Neuronal stem cell (in vitro differentiated cells): Measurements from ENCODE around the gene TTC38.
A peak's percentile ranks its signal among the peaks of the same experiment; 100 is the strongest.
"Not testable (repeated sequence)": the region's sequence is repeated elsewhere in the genome, so short reads cannot be mapped to it uniquely, and the experiment has no call there.

Experiments
- DNase-seq: peaks from one replicate; pipeline ENCODE4 v3.0.0-alpha.2; 2013; ENCODE audit warnings: low spot score
- H2AFZ ChIP-seq: one replicate; pipeline ENCODE4 v1.6.1; 2013; ENCODE audit warnings: mild to moderate bottlenecking, low read length, inconsistent platforms
- H2AK5ac ChIP-seq: 2 replicates; pipeline ENCODE4 v1.6.1; 2013; ENCODE audit warnings: low read depth, mild to moderate bottlenecking, inconsistent platforms, low read length, moderate library complexity, mixed read lengths
- H2BK120ac ChIP-seq: 2 replicates; pipeline ENCODE4 v1.6.1; 2013; ENCODE audit warnings: low read depth, mild to moderate bottlenecking, inconsistent platforms, low read length, moderate library complexity, mixed read lengths
- H2BK12ac ChIP-seq: one replicate; pipeline ENCODE4 v1.6.1; 2013; ENCODE audit warnings: low read length, inconsistent platforms
- H2BK15ac ChIP-seq: 2 replicates; pipeline ENCODE4 v1.6.1; 2013; ENCODE audit warnings: mild to moderate bottlenecking, low read length, inconsistent platforms, mixed read lengths
- H2BK5ac ChIP-seq: one replicate; pipeline ENCODE4 v1.6.1; 2013; ENCODE audit warnings: inconsistent platforms, mild to moderate bottlenecking, low read length, moderate library complexity
- H3K14ac ChIP-seq: one replicate; pipeline ENCODE4 v1.6.1; 2013; ENCODE audit warnings: low read length, inconsistent platforms
- H3K18ac ChIP-seq: 2 replicates; pipeline ENCODE4 v1.6.1; 2013; ENCODE audit warnings: low read length, inconsistent platforms
- H3K23ac ChIP-seq: 2 replicates; pipeline ENCODE4 v1.6.1; 2013; ENCODE audit warnings: low read depth, mild to moderate bottlenecking, mixed read lengths, low read length, inconsistent platforms; ENCODE audit not compliant: poor library complexity
- H3K27ac ChIP-seq: replicated peaks from 3 replicates; pipeline ENCODE4 v1.5.1; 2013; ENCODE audit warnings: low read length, inconsistent platforms
- H3K27me3 ChIP-seq, 3 experiments: 2 replicates each; pipeline ENCODE4 v1.6.1; 2013; ENCODE audit warnings: low read length in 3 of 3, mild to moderate bottlenecking in 2 of 3, inconsistent platforms in 1 of 3, low read depth in 1 of 3, mixed read lengths in 1 of 3, moderate library complexity in 1 of 3; ENCODE audit not compliant: control insufficient read depth in 3 of 3, insufficient read depth in 3 of 3
- H3K36me3 ChIP-seq, 2 donors: replicated peaks in 1 of 2; 2 replicates each; pipeline ENCODE4 v1.6.1; 2013; ENCODE audit warnings: low read length in 2 of 2; ENCODE audit not compliant: control insufficient read depth in 2 of 2, insufficient read depth in 2 of 2
- H3K4ac ChIP-seq: 2 replicates; pipeline ENCODE4 v1.6.1; 2013; ENCODE audit warnings: inconsistent platforms, mild to moderate bottlenecking, low read length, moderate library complexity
- H3K4me1 ChIP-seq, 2 donors: 1 replicate in 1 of 2; 2 replicates in 1 of 2; pipeline ENCODE4 v1.6.1; 2013; ENCODE audit warnings: low read length in 2 of 2, low read depth in 1 of 2; ENCODE audit not compliant: control insufficient read depth in 2 of 2, insufficient read depth in 1 of 2
- H3K4me2 ChIP-seq: one replicate; pipeline ENCODE4 v1.6.1; 2013; ENCODE audit warnings: mild to moderate bottlenecking, low read length, inconsistent platforms; ENCODE audit not compliant: insufficient read depth, poor library complexity, severe bottlenecking
- H3K4me3 ChIP-seq, 2 donors: 2 replicates each; pipeline ENCODE4 v1.5.1; 2013; ENCODE audit warnings: low read length in 2 of 2, mild to moderate bottlenecking in 2 of 2, inconsistent platforms in 1 of 2, moderate library complexity in 1 of 2
- H3K79me1 ChIP-seq: one replicate; pipeline ENCODE4 v1.6.1; 2013; ENCODE audit warnings: low read depth, mild to moderate bottlenecking, inconsistent platforms, low read length, moderate library complexity
- H3K9ac ChIP-seq: one replicate; pipeline ENCODE4 v1.6.1; 2013; ENCODE audit warnings: mild to moderate bottlenecking, low read depth, low read length, inconsistent platforms; ENCODE audit not compliant: poor library complexity
- H3K9me3 ChIP-seq, 2 donors: replicated peaks in 1 of 2; 2 replicates each; pipeline versions ENCODE3 to v1.6.1; 2013; ENCODE audit warnings: low read length in 2 of 2, mild to moderate bottlenecking in 2 of 2, inconsistent platforms in 1 of 2, low read depth in 1 of 2, mixed read lengths in 1 of 2, moderate library complexity in 1 of 2; ENCODE audit not compliant: control insufficient read depth in 2 of 2, insufficient read depth in 1 of 2
- H4K8ac ChIP-seq: one replicate; pipeline ENCODE4 v1.6.1; 2013; ENCODE audit warnings: low read depth, mild to moderate bottlenecking, inconsistent platforms, low read length, moderate library complexity
- H4K91ac ChIP-seq: one replicate; pipeline ENCODE4 v1.6.1; 2013; ENCODE audit warnings: low read length, low read depth, mild to moderate bottlenecking, inconsistent platforms; ENCODE audit not compliant: poor library complexity
- WGBS, 2 donors: extraction: QIAGEN DNeasy Blood & Tissue Kit; methylation state at CpG; one replicate each; pipeline ENCODE4 v1.1.7; 2013; ENCODE audit warnings: missing lambda C conversion rate in 2 of 2, mixed read lengths in 1 of 2; ENCODE audit not compliant: insufficient read length in 2 of 2, insufficient replicate concordance in 1 of 2; ENCODE audit errors: extremely low coverage in 2 of 2; 5-methylcytosine and 5-hydroxymethylcytosine counted together

TTC38 gene

DNA sequence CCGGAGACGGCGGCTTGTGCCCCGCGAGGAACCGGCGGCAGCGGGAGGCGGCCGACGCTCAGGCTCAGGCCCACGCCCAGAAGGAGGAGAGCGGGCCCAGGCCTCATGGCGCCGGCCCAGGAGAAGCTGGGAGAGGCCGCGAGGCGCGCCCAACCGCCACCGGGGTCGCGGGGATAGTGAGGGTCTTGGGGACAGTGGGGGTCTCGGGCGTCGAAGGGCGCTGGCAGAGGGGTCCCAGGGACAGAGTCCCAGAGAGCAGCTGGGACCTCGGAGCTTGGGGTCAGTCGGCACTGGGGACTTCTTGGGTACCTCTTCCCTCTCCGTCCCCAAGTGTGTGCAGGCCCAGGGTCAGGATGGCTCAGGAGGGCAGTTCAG, 4.6 kb upstream of the TTC38 start, which contains the start of gene PKDREJ:
TSS of gene PKDREJ (minus strand) at position 128 of the 375 bp plus-strand sequence. CDS start at position 107, 21 bp downstream.
- peak within 1 kb of the TSS; percentile 24 for H2AK5ac ChIP-seq

GRCh38 chr22:46264520-46264919, 3.3 kb upstream of the TTC38 start:
- H4K91ac ChIP-seq, H2BK120ac ChIP-seq, H3K36me3 ChIP-seq, H2AFZ ChIP-seq, H3K4me1 ChIP-seq, DNase-seq, H3K23ac ChIP-seq, H3K79me1 ChIP-seq, H3K4ac ChIP-seq, H2BK12ac ChIP-seq, H3K18ac ChIP-seq, H4K8ac ChIP-seq, H2AK5ac ChIP-seq, H3K4me3 ChIP-seq, H3K14ac ChIP-seq, H3K4me2 ChIP-seq, H2BK5ac ChIP-seq, H3K27ac ChIP-seq, H3K9ac ChIP-seq, H2BK15ac ChIP-seq: not testable (repeated sequence)
- H3K9me3 ChIP-seq: peaks cover 28 to 63% of the 10 kb centered on the region in 2 donors
- WGBS, 2 donors: no CpG with 5 or more reads among the region's 6 CpGs
- H3K27me3 ChIP-seq: peaks cover 18 to 47% (median 39%) of the 10 kb centered on the region in 3 experiments

More for the DNA sequence above, 4.6 kb upstream of the TTC38 start, which contains the start of gene PKDREJ:
- Histone ChIP-seq H3K36me3 (no peaks in the 10 kb centered on the region), H2BK120ac (no peak within 1 kb of the TSS), H3K4me3 (peak within 1 kb of the TSS in 1 of 2 donors; percentile 64), H3K14ac (no peak within 1 kb of the TSS), H3K4me2 (peak within 1 kb of the TSS; percentile 64), H2BK5ac (no peak within 1 kb of the TSS), H4K91ac (no peak within 1 kb of the TSS), H3K79me1 (no peaks in the 10 kb centered on the region), H4K8ac (no peak within 1 kb of the TSS), H3K27me3 (peaks cover 18 to 52% (median 42%) of the 10 kb centered on the region in 3 experiments), H3K18ac (peak within 1 kb of the TSS; percentile 77), H3K4me1 (peaks cover 0 to 2% of the 10 kb centered on the region in 2 donors), H3K4ac (no peak within 1 kb of the TSS), H3K9me3 (peaks cover 33 to 74% of the 10 kb centered on the region in 2 donors), H2BK12ac (no peak within 1 kb of the TSS), H3K9ac (peak within 1 kb of the TSS; percentile 51), H2BK15ac (no peak within 1 kb of the TSS), H3K27ac (no peak within 1 kb of the TSS), H3K23ac (peak within 1 kb of the TSS; percentile 69), H2AFZ (no peak within 1 kb of the TSS)
- no peak for DNase-seq
- WGBS, 2 donors: no CpG with 5 or more reads among the region's 30 CpGs

- H2AFZ ChIP-seq, H3K4me1 ChIP-seq, H2BK5ac ChIP-seq, H3K27ac ChIP-seq, H3K18ac ChIP-seq, H3K4me3 ChIP-seq, H3K4ac ChIP-seq, H3K4me2 ChIP-seq, H3K14ac ChIP-seq, H3K9ac ChIP-seq, H4K91ac ChIP-seq, H2BK15ac ChIP-seq, H2AK5ac ChIP-seq, H3K36me3 ChIP-seq, H4K8ac ChIP-seq, H2BK120ac ChIP-seq, H2BK12ac ChIP-seq, H3K23ac ChIP-seq, H3K79me1 ChIP-seq, DNase-seq: not testable (repeated sequence)
- Histone ChIP-seq H3K9me3 (peaks cover 22 to 53% of the 10 kb centered on the region in 2 donors), H3K27me3 (peaks cover 18 to 39% (median 36%) of the 10 kb centered on the region in 3 experiments)
- WGBS, 2 donors: no CpG with 5 or more reads among the region's 4 CpGs
Observed at GRCh38 chr22:46265627-46266026, 2.2 kb upstream of the TTC38 start.

- Histone ChIP-seq H3K4me2 (no peak overlapping the region), H3K4me3 (no peak overlapping the region), H3K27me3 (peaks cover 0 to 10% (median 5%) of the 10 kb centered on the region in 3 experiments), H4K8ac (no peak overlapping the region), H2BK120ac (no peak overlapping the region), H4K91ac (no peak overlapping the region), H3K9ac (no peak overlapping the region), H3K9me3 (peaks cover 2 to 20% of the 10 kb centered on the region in 2 donors), H3K23ac (no peak overlapping the region), H2BK15ac (no peak overlapping the region), H3K36me3 (peaks cover 14 to 41% of the 10 kb centered on the region in 2 donors), H3K18ac (no peak overlapping the region), H3K14ac (no peak overlapping the region), H2AFZ (no peak overlapping the region), H3K4ac (no peak overlapping the region), H2AK5ac (peak overlapping the region; percentile 71), H2BK12ac (no peak overlapping the region), H3K79me1 (no peaks in the 10 kb centered on the region), H3K27ac (no peak overlapping the region), H3K4me1 (peaks cover 0 to 4% of the 10 kb centered on the region in 2 donors), H2BK5ac (no peak overlapping the region)
- no peak for DNase-seq
- WGBS, 2 donors: no CpG with 5 or more reads among the region's 11 CpGs
Observed at GRCh38 chr22:46269564-46269963, 1.8 kb downstream of the TTC38 start.
